OCI-LY7 (cell line): ENCODE data around the gene MCL1.

Experiments
- EZH2phosphoT487 ChIP-seq: fragments of 200-600 bp; sonication (generic); IDR thresholded peaks from 2 replicates; pipeline ENCODE4 v1.6.1; 2018; ENCODE audit warnings: low read depth, borderline replicate concordance, mild to moderate bottlenecking, mixed run types, antibody characterized with exemption, low read length, moderate library complexity, mixed read lengths
- TF ChIP-seq, protein P1 (sequence below): fragments of 200-600 bp; sonication (generic); conservative IDR thresholded peaks from 2 replicates; pipeline ENCODE4 v1.5.1; 2014; ENCODE audit warnings: mild to moderate bottlenecking, antibody characterized with exemption, low read length, moderate library complexity, mixed read lengths

DNA sequence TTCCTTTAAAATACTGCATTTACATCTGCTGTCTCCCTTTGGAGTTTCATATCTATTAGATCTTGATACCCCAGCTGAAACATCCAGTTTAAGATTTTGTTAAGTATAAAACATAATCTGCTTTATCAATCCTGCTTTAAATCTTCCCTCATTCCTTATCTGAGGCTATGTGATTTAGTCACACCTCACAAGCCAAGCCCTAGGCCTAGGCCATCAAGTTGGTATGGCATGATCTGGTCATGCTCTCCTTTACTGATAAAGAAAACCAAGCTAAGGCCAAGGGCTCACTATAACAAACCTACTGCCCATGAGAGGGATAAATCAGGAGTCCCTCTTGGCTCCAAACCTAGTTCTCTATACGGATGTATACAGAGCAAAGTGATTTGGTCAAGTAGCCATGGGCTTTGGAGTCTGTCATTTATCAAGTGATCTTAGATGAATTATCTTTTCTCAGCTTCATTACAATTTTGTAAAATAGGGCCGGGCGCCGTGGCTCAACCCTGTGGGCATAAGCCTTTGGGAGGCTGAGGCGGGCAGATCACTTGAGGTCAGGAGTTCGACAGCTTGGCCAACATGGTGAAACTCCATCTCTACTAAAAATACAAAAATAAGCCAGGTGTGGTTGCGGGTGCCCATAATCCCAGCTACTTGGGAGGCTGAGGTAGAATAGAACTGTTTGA is 27.2 kb upstream of the MCL1 start:
- TF ChIP-seq, protein P1, sequence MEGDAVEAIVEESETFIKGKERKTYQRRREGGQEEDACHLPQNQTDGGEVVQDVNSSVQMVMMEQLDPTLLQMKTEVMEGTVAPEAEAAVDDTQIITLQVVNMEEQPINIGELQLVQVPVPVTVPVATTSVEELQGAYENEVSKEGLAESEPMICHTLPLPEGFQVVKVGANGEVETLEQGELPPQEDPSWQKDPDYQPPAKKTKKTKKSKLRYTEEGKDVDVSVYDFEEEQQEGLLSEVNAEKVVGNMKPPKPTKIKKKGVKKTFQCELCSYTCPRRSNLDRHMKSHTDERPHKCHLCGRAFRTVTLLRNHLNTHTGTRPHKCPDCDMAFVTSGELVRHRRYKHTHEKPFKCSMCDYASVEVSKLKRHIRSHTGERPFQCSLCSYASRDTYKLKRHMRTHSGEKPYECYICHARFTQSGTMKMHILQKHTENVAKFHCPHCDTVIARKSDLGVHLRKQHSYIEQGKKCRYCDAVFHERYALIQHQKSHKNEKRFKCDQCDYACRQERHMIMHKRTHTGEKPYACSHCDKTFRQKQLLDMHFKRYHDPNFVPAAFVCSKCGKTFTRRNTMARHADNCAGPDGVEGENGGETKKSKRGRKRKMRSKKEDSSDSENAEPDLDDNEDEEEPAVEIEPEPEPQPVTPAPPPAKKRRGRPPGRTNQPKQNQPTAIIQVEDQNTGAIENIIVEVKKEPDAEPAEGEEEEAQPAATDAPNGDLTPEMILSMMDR, result no peak
- TF ChIP-seq EZH2phosphoT487, result no peak
